HepG2 (cell line): Measurements from ENCODE around the gene GNPAT. TPM values are rescaled to one million over a fixed set of nuclear protein-coding genes. Genes with fewer than 3 reads are reported as not detected.

Experiments used
- ADNP ChIP-seq: sonication (generic); formaldehyde crosslinking; IDR thresholded peaks from 2 replicates; pipeline ENCODE4 v1.4.0; 2020; ENCODE audit warnings: missing genetic modification reagents
- CBX2 ChIP-seq, 2 experiments: fragments of 200-600 bp in 1 of 2; sonication (generic); formaldehyde crosslinking in 1 of 2; IDR thresholded peaks; 2 replicates each; pipeline versions ENCODE4 v1.7.0 to v1.8.1; 2018 to 2022; ENCODE audit warnings: low read depth in 2 of 2, low read length in 1 of 2, mild to moderate bottlenecking in 1 of 2, missing genetic modification reagents in 1 of 2
- CENPX ChIP-seq: sonication (generic); formaldehyde crosslinking; IDR thresholded peaks from 2 replicates; pipeline ENCODE4 v1.9.0; 2021; ENCODE audit warnings: mild to moderate bottlenecking, missing genetic modification reagents, moderate library complexity
- FOXO1 ChIP-seq: sonication (generic); formaldehyde crosslinking; IDR thresholded peaks from 2 replicates; pipeline ENCODE4 v1.4.0; 2020; ENCODE audit warnings: missing genetic modification reagents
- IKZF1 ChIP-seq: fragments of 450-650 bp; IDR thresholded peaks from 2 replicates; pipeline ENCODE4 v1.7.1; 2016
- MAF1 ChIP-seq: sonication (generic); formaldehyde crosslinking; IDR thresholded peaks from 2 replicates; pipeline ENCODE4 v1.5.0; 2020; ENCODE audit warnings: missing genetic modification reagents, borderline replicate concordance
- MYC ChIP-seq: sonication (generic); formaldehyde crosslinking; IDR thresholded peaks from 2 replicates; pipeline ENCODE4 v1.9.0; 2021; ENCODE audit warnings: missing genetic modification reagents, borderline replicate concordance
- SRSF1 ChIP-seq: fragments of 200-400 bp; formaldehyde crosslinking; optimal IDR thresholded peaks from 2 replicates; pipeline ENCODE3; 2017; ENCODE audit warnings: mild to moderate bottlenecking, low read depth, low read length, moderate library complexity
- ZBTB42 ChIP-seq: sonication (generic); formaldehyde crosslinking; IDR thresholded peaks from 2 replicates; pipeline ENCODE4 v1.5.0; 2020; ENCODE audit warnings: mild to moderate bottlenecking, missing genetic modification reagents
- ZNF274 ChIP-seq: sonication (generic); formaldehyde crosslinking; IDR thresholded peaks from 2 replicates; pipeline ENCODE4 v1.5.1; 2020; ENCODE audit warnings: mild to moderate bottlenecking, missing genetic modification reagents
- ZNF326 ChIP-seq: sonication (generic); formaldehyde crosslinking; IDR thresholded peaks from 2 replicates; pipeline ENCODE4 v1.4.0; 2020; ENCODE audit warnings: missing genetic modification reagents, borderline replicate concordance
- ZNF446 ChIP-seq: sonication (generic); formaldehyde crosslinking; IDR thresholded peaks from 2 replicates; pipeline ENCODE4 v1.5.0; 2020; ENCODE audit warnings: mild to moderate bottlenecking, missing genetic modification reagents
- ZNF574 ChIP-seq: sonication (generic); formaldehyde crosslinking; IDR thresholded peaks from 2 replicates; pipeline ENCODE4 v1.4.0; 2020; ENCODE audit warnings: missing genetic modification reagents
- ZNF746 ChIP-seq: sonication (generic); formaldehyde crosslinking; IDR thresholded peaks from 2 replicates; pipeline ENCODE4 v1.8.0; 2022; ENCODE audit warnings: mild to moderate bottlenecking, missing genetic modification reagents
- ZSCAN30 ChIP-seq: sonication (generic); formaldehyde crosslinking; IDR thresholded peaks from 2 replicates; pipeline ENCODE4 v1.5.0; 2020; ENCODE audit warnings: mild to moderate bottlenecking, missing genetic modification reagents
- polyA plus RNA-seq, 8 experiments: library from polyadenylated mRNA; depleted of rRNA in 3 of 8; stranded (reverse) in 7 of 8; unstranded in 1 of 8; fragments of >200 nt; fragmentation: Illumina TruSeq in 4 of 8; extraction: Trizol in 4 of 8; gene quantifications; 2 replicates each; pipeline versions ENCODE4 v1.2.1 to v1.2.3, GENCODE V29; 2011 to 2016; ENCODE audit warnings: low read depth in 4 of 8, missing spikeins in 1 of 8, mixed read lengths in 1 of 8; ENCODE audit not compliant: insufficient read depth in 1 of 8
- total RNA-seq, 5 experiments: library from RNA; depleted of rRNA; stranded (reverse); fragments of >200 nt; fragmentation: Illumina TruSeq; extraction: Trizol; gene quantifications; 2 replicates each; pipeline ENCODE4 v1.2.3, GENCODE V29; 2016; ENCODE audit warnings: low read depth in 1 of 5
- TF ChIP-seq, protein P1 (sequence below): sonication (generic); formaldehyde crosslinking; IDR thresholded peaks from 2 replicates; pipeline ENCODE4 v1.4.0; 2020; ENCODE audit warnings: mild to moderate bottlenecking, low read depth, missing genetic modification reagents
- TF ChIP-seq, protein P2 (sequence below): sonication (generic); formaldehyde crosslinking; IDR thresholded peaks from 2 replicates; pipeline ENCODE4 v1.4.0; 2020; ENCODE audit warnings: missing genetic modification reagents, borderline replicate concordance
- TF ChIP-seq, protein P3 (sequence below): sonication (generic); formaldehyde crosslinking; IDR thresholded peaks from 2 replicates; pipeline ENCODE4 v1.4.0; 2020; ENCODE audit warnings: mild to moderate bottlenecking, missing genetic modification reagents
- TF ChIP-seq, protein P4 (sequence below): sonication (generic); formaldehyde crosslinking; IDR thresholded peaks from 2 replicates; pipeline ENCODE4 v1.5.0; 2020; ENCODE audit warnings: missing genetic modification reagents

The GNPAT gene
- total and polyA plus RNA-seq, 2 of the 13 experiments (the other 11 are each of a cell fraction or from before 2014, with no cell fraction given): 58.3 to 114 TPM

- TF ChIP-seq ZNF746: 0 out of 2 replicates have a peak, but pooled peaks have one; percentile 29
- no peak for TF ChIP-seq ADNP (CRISPR knock-in tag)
- TF ChIP-seq FOXO1 (CRISPR knock-in tag): peak; percentile 33; the same call in 1 of the 2 replicates
- no peak for TF ChIP-seq CENPX (CRISPR knock-in tag)
- TF ChIP-seq ZSCAN30 (CRISPR knock-in tag): 0 out of 2 replicates have a peak, but pooled peaks have one; percentile 60
- TF ChIP-seq ZNF326: no peak
- TF ChIP-seq ZNF446 (CRISPR knock-in tag): no peak
- no peak for TF ChIP-seq IKZF1
- no peak for TF ChIP-seq CBX2 (IDR thresholded peaks at IDR 0.05; ENCODE audit: low read depth, low read length)
- TF ChIP-seq CBX2 (CRISPR knock-in tag; IDR thresholded peaks at IDR 0.05; ENCODE audit: low read depth): no peak
- TF ChIP-seq, protein P1, sequence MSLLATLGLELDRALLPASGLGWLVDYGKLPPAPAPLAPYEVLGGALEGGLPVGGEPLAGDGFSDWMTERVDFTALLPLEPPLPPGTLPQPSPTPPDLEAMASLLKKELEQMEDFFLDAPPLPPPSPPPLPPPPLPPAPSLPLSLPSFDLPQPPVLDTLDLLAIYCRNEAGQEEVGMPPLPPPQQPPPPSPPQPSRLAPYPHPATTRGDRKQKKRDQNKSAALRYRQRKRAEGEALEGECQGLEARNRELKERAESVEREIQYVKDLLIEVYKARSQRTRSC: no peak
- TF ChIP-seq ZNF574 (CRISPR knock-in tag): peak; percentile 84
- 0 out of 2 replicates have a peak, but pooled peaks have one; percentile 85 for TF ChIP-seq ZBTB42 (CRISPR knock-in tag)
- peak; percentile 53; the same call in 1 of the 2 replicates for TF ChIP-seq MYC (CRISPR knock-in tag)
- TF ChIP-seq SRSF1: peak; percentile 85
- TF ChIP-seq, protein P2, sequence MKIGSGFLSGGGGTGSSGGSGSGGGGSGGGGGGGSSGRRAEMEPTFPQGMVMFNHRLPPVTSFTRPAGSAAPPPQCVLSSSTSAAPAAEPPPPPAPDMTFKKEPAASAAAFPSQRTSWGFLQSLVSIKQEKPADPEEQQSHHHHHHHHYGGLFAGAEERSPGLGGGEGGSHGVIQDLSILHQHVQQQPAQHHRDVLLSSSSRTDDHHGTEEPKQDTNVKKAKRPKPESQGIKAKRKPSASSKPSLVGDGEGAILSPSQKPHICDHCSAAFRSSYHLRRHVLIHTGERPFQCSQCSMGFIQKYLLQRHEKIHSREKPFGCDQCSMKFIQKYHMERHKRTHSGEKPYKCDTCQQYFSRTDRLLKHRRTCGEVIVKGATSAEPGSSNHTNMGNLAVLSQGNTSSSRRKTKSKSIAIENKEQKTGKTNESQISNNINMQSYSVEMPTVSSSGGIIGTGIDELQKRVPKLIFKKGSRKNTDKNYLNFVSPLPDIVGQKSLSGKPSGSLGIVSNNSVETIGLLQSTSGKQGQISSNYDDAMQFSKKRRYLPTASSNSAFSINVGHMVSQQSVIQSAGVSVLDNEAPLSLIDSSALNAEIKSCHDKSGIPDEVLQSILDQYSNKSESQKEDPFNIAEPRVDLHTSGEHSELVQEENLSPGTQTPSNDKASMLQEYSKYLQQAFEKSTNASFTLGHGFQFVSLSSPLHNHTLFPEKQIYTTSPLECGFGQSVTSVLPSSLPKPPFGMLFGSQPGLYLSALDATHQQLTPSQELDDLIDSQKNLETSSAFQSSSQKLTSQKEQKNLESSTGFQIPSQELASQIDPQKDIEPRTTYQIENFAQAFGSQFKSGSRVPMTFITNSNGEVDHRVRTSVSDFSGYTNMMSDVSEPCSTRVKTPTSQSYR: peak; percentile 32; the same call in 1 of the 2 replicates
- peak; percentile 89 for TF ChIP-seq ZNF274
- TF ChIP-seq, protein P3, sequence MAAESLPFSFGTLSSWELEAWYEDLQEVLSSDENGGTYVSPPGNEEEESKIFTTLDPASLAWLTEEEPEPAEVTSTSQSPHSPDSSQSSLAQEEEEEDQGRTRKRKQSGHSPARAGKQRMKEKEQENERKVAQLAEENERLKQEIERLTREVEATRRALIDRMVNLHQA: no peak
- no peak for TF ChIP-seq MAF1 (CRISPR knock-in tag)
- TF ChIP-seq, protein P4, sequence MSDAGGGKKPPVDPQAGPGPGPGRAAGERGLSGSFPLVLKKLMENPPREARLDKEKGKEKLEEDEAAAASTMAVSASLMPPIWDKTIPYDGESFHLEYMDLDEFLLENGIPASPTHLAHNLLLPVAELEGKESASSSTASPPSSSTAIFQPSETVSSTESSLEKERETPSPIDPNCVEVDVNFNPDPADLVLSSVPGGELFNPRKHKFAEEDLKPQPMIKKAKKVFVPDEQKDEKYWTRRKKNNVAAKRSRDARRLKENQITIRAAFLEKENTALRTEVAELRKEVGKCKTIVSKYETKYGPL (CRISPR knock-in tag): peak; percentile 67; the same call in 1 of the 2 replicates
Observed at GRCh38 chr1:231240883-231241735, at the start of gene GNPAT (continued).
